DND-41 (cell line): ENCODE data around the gene OSBPL10.

Source experiments
- ATAC-seq: fragments of 200-7000 bp; cut with Tn5 transposase; 3 replicates; pipeline ENCODE4 v1.9.1; 2021; ENCODE audit warnings: low read depth; ENCODE audit not compliant: insufficient read depth
- DNase-seq: peaks from one replicate; pipeline ENCODE4 v3.0.0-alpha.2; 2020
- H2AFZ ChIP-seq: 2 replicates; pipeline ENCODE4 v1.6.0; 2012; ENCODE audit warnings: low read depth, low read length
- H3K27ac ChIP-seq: 2 replicates; pipeline ENCODE4 v1.5.1; 2012; ENCODE audit warnings: low read length, inconsistent platforms
- H3K27me3 ChIP-seq: fragments of 200-600 bp; sonication (generic); 2 replicates; pipeline ENCODE4 v1.6.0; 2012; ENCODE audit warnings: low read length, mild to moderate bottlenecking, inconsistent platforms; ENCODE audit not compliant: insufficient read depth, poor library complexity
- H3K36me3 ChIP-seq: 2 replicates; pipeline ENCODE4 v1.5.1; 2012; ENCODE audit warnings: low read length, inconsistent platforms; ENCODE audit not compliant: insufficient read depth
- H3K4me1 ChIP-seq: 2 replicates; pipeline ENCODE4 v1.5.1; 2012; ENCODE audit warnings: mild to moderate bottlenecking, low read length; ENCODE audit not compliant: insufficient read depth
- H3K4me2 ChIP-seq: 2 replicates; pipeline ENCODE4 v1.6.0; 2012; ENCODE audit warnings: mild to moderate bottlenecking, moderate library complexity, low read length, inconsistent platforms; ENCODE audit not compliant: insufficient read depth
- H3K4me3 ChIP-seq, 2 experiments: fragments of 200-600 bp in 1 of 2; shearing (Covaris generic) in 1 of 2; 2 replicates each; pipeline ENCODE4 v1.5.1; 2012 to 2016; ENCODE audit warnings: inconsistent platforms in 2 of 2, low read length in 2 of 2, mild to moderate bottlenecking in 2 of 2, low read depth in 1 of 2, moderate library complexity in 1 of 2
- H3K79me2 ChIP-seq: 2 replicates; pipeline ENCODE4 v1.6.0; 2012; ENCODE audit warnings: low read length, inconsistent platforms; ENCODE audit not compliant: insufficient read depth
- H3K9ac ChIP-seq: 2 replicates; pipeline ENCODE4 v1.6.0; 2012; ENCODE audit warnings: low read depth, mild to moderate bottlenecking, inconsistent platforms, low read length, moderate library complexity
- H3K9me3 ChIP-seq: 2 replicates; pipeline ENCODE4 v1.5.1; 2012; ENCODE audit warnings: low read length, moderate library complexity, mild to moderate bottlenecking, inconsistent platforms; ENCODE audit not compliant: insufficient read depth, severe bottlenecking
- H4K20me1 ChIP-seq: 2 replicates; pipeline ENCODE4 v1.6.0; 2012; ENCODE audit warnings: low read length; ENCODE audit not compliant: insufficient read depth
- EZH2 ChIP-seq: IDR thresholded peaks from 3 replicates; pipeline ENCODE4 v1.6.1; 2012; ENCODE audit warnings: borderline replicate concordance, low read depth, mild to moderate bottlenecking, moderate library complexity, low read length, inconsistent platforms; ENCODE audit not compliant: severe bottlenecking
- TF ChIP-seq, protein P1 (sequence below): IDR thresholded peaks from 2 replicates; pipeline ENCODE4 v1.5.1; 2012; ENCODE audit warnings: borderline replicate concordance, low read length, moderate library complexity, mild to moderate bottlenecking; ENCODE audit not compliant: poor library complexity, severe bottlenecking; ENCODE audit errors: extremely low read depth

The OSBPL10 gene

GRCh38 chr3:31819441-31819840 is 161.6 kb downstream of the OSBPL10 start:
- no peaks in the 10 kb centered on the region for H4K20me1 ChIP-seq
- ATAC-seq (no peak), DNase-seq (no peak)
- TF ChIP-seq, protein P1, sequence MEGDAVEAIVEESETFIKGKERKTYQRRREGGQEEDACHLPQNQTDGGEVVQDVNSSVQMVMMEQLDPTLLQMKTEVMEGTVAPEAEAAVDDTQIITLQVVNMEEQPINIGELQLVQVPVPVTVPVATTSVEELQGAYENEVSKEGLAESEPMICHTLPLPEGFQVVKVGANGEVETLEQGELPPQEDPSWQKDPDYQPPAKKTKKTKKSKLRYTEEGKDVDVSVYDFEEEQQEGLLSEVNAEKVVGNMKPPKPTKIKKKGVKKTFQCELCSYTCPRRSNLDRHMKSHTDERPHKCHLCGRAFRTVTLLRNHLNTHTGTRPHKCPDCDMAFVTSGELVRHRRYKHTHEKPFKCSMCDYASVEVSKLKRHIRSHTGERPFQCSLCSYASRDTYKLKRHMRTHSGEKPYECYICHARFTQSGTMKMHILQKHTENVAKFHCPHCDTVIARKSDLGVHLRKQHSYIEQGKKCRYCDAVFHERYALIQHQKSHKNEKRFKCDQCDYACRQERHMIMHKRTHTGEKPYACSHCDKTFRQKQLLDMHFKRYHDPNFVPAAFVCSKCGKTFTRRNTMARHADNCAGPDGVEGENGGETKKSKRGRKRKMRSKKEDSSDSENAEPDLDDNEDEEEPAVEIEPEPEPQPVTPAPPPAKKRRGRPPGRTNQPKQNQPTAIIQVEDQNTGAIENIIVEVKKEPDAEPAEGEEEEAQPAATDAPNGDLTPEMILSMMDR = no peak
- TF ChIP-seq EZH2 = no peak
- H2AFZ ChIP-seq = no peak overlapping the region
- H3K4me2 ChIP-seq = no peak overlapping the region
- no peaks in the 10 kb centered on the region for H3K27me3 ChIP-seq
- H3K4me3 ChIP-seq = no peak overlapping the region
- H3K79me2 ChIP-seq = no peaks in the 10 kb centered on the region
- no peak overlapping the region for H3K27ac ChIP-seq
- H3K9ac ChIP-seq = no peak overlapping the region
- no peaks in the 10 kb centered on the region for H3K36me3 ChIP-seq
- H3K9me3 ChIP-seq = peaks cover 5% of the 10 kb centered on the region
- no peaks in the 10 kb centered on the region for H3K4me1 ChIP-seq

- Histone ChIP-seq H2AFZ (no peak overlapping the region), H3K27me3 (no peaks in the 10 kb centered on the region), H3K27ac (no peak overlapping the region), H3K4me2 (no peak overlapping the region), H3K9ac (no peak overlapping the region), H3K4me1 (no peaks in the 10 kb centered on the region), H4K20me1 (no peaks in the 10 kb centered on the region), H3K4me3 (no peak overlapping the region), H3K9me3 (no peaks in the 10 kb centered on the region), H3K36me3 (no peaks in the 10 kb centered on the region), H3K79me2 (no peaks in the 10 kb centered on the region)
- ATAC-seq (no peak), DNase-seq (no peak)
- TF ChIP-seq, protein P1 = no peak
- no peak for TF ChIP-seq EZH2
Observed at GRCh38 chr3:31817411-31817966, 163.6 kb downstream of the OSBPL10 start.

DNA sequence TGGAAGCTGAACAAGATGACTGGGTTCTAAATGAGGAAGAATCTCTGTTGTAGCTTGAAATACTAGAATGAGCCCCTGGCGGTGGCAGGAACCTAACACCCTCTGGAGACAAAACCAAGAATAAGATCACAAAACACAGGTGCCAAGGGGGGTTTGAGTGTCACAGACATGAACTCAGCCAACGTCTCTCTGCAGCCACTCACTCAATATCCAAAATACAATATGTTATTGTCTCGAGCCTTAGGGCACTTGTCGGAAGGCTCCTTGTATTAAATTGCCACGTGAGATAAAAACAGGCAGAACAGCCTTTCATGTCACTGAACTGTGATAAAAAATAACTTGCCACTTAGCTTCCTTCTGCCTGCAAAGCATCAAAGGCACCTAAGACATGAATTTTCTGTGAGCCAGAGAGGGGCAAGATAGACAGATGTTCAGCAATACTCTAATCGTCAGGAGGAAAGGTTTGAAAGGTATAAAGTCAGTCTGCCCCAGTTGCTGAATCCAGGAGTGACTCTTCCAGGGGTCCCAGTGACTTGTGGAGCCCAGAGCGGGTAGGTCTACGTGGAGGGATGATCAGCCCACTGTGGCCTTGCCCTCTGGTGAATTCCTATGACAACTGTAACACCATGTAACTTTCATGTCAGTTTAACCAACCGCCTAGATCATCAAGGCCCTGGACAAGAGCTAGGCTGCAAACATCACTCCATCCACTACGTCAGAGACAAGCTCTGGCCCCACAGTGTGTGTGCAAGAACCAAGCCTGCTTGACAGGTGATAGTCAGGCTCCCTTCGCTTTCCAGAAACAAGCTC is 165.2 kb downstream of the OSBPL10 start:
- H3K36me3 ChIP-seq = no peaks in the 10 kb centered on the region
- ATAC-seq (no peak), DNase-seq (no peak)
- no peak overlapping the region for H3K27ac ChIP-seq
- TF ChIP-seq, protein P1 = no peak
- no peak for TF ChIP-seq EZH2
- H4K20me1 ChIP-seq = no peaks in the 10 kb centered on the region
- H3K27me3 ChIP-seq = no peaks in the 10 kb centered on the region
- no peaks in the 10 kb centered on the region for H3K79me2 ChIP-seq
- peak overlapping the region; percentile 13; the same call in 1 of the 2 replicates for H2AFZ ChIP-seq
- H3K4me1 ChIP-seq = no peaks in the 10 kb centered on the region
- no peak overlapping the region for H3K9ac ChIP-seq
- H3K4me3 ChIP-seq = no peak overlapping the region
- H3K9me3 ChIP-seq = no peaks in the 10 kb centered on the region
- no peak overlapping the region for H3K4me2 ChIP-seq
